Measurements from ENCODE around the gene SORBS1. TPM values are rescaled to one million over a fixed set of nuclear protein-coding genes. Genes with fewer than 3 reads are reported as not detected.

Gene SORBS1
- total and polyA plus RNA-seq, 2 experiments from 2014 or later = 0.65 to 1.2 TPM

GRCh38 chr10:95408983-95409873, 151.9 kb downstream of the SORBS1 start:
- H3K4me1 ChIP-seq (ENCODE audit: insufficient read depth) = no peaks in the 10 kb centered on the region
- no peak overlapping the region for H2AFZ ChIP-seq
- H3K4me3 ChIP-seq = no peak overlapping the region
- peaks cover 6% of the 10 kb centered on the region; the same call in 1 of the 2 replicates for H3F3A ChIP-seq (ENCODE audit: insufficient read depth)
- no peak overlapping the region for H3K9ac ChIP-seq
- H3K9me3 ChIP-seq (ENCODE audit: low read depth) = no peaks in the 10 kb centered on the region
- DNase-seq = peak; percentile 4
- H3K79me2 ChIP-seq (ENCODE audit: insufficient read depth) = no peaks in the 10 kb centered on the region
- no peaks in the 10 kb centered on the region for H4K20me1 ChIP-seq (ENCODE audit: insufficient read depth)
- 10 to 11% methylated on average over 3 of the region's 3 CpGs for WGBS, 2 experiments (ENCODE audit: low coverage in 1 of 2, low lambda C conversion rate in 2 of 2, missing lambda C conversion rate in 2 of 2)
- TF ChIP-seq EZH2 (IDR thresholded peaks at IDR 0.05; ENCODE audit: insufficient read depth, poor library complexity, severe bottlenecking) = no peak
- TF ChIP-seq EZH2phosphoT487 (IDR thresholded peaks at IDR 0.05; ENCODE audit: insufficient read depth, low read depth) = no peak
- no peaks in the 10 kb centered on the region for H3K36me3 ChIP-seq (ENCODE audit: low read depth)
- no peaks in the 10 kb centered on the region for H3K9me2 ChIP-seq (ENCODE audit: insufficient read depth)
- H3K27me3 ChIP-seq (replicated peaks; ENCODE audit: insufficient read depth) = peaks cover 3% of the 10 kb centered on the region
- H3K27ac ChIP-seq = no peak overlapping the region
- in situ Hi-C loops (cut with MboI) = no loop called here
- no peak overlapping the region for H3K4me2 ChIP-seq (ENCODE audit: unreplicated experiment)

GRCh38 chr10:95408148-95408960, 152.8 kb downstream of the SORBS1 start:
- Histone ChIP-seq H3K9ac (no peak overlapping the region), H3K9me3 (ENCODE audit: low read depth) (no peaks in the 10 kb centered on the region), H3F3A (ENCODE audit: insufficient read depth) (peaks cover 6% of the 10 kb centered on the region; the same call in 1 of the 2 replicates), H3K36me3 (ENCODE audit: low read depth) (no peaks in the 10 kb centered on the region), H3K4me3 (no peak overlapping the region), H3K79me2 (ENCODE audit: insufficient read depth) (no peaks in the 10 kb centered on the region), H4K20me1 (ENCODE audit: insufficient read depth) (no peaks in the 10 kb centered on the region), H3K4me2 (ENCODE audit: unreplicated experiment) (no peak overlapping the region), H3K27ac (no peak overlapping the region), H3K27me3 (replicated peaks; ENCODE audit: insufficient read depth) (no peaks in the 10 kb centered on the region; the same call in 1 of the 2 replicates), H3K4me1 (ENCODE audit: insufficient read depth) (no peaks in the 10 kb centered on the region), H3K9me2 (ENCODE audit: insufficient read depth) (no peaks in the 10 kb centered on the region), H2AFZ (no peak overlapping the region)
- peak; percentile 9 for DNase-seq
- in situ Hi-C loops (cut with MboI) = no loop called here
- no peak for TF ChIP-seq EZH2 (IDR thresholded peaks at IDR 0.05; ENCODE audit: insufficient read depth, poor library complexity, severe bottlenecking)
- no peak for TF ChIP-seq EZH2phosphoT487 (IDR thresholded peaks at IDR 0.05; ENCODE audit: insufficient read depth, low read depth)
- 63 to 66% methylated on average over 7 of the region's 7 CpGs for WGBS, 2 experiments (ENCODE audit: low coverage in 1 of 2, low lambda C conversion rate in 2 of 2, missing lambda C conversion rate in 2 of 2)

- Histone ChIP-seq H3K27ac (no peak overlapping the region), H4K20me1 (ENCODE audit: insufficient read depth) (no peaks in the 10 kb centered on the region), H2AFZ (no peak overlapping the region), H3K79me2 (ENCODE audit: insufficient read depth) (no peaks in the 10 kb centered on the region), H3K9me3 (ENCODE audit: low read depth) (no peaks in the 10 kb centered on the region), H3K4me2 (ENCODE audit: unreplicated experiment) (no peak overlapping the region), H3K36me3 (ENCODE audit: low read depth) (no peaks in the 10 kb centered on the region), H3K9me2 (ENCODE audit: insufficient read depth) (no peaks in the 10 kb centered on the region), H3F3A (ENCODE audit: insufficient read depth) (peaks cover 6% of the 10 kb centered on the region; the same call in 1 of the 2 replicates), H3K4me3 (no peak overlapping the region), H3K9ac (no peak overlapping the region), H3K4me1 (ENCODE audit: insufficient read depth) (no peaks in the 10 kb centered on the region), H3K27me3 (replicated peaks; ENCODE audit: insufficient read depth) (no peaks in the 10 kb centered on the region)
- no peak for DNase-seq
- WGBS, 2 experiments (ENCODE audit: low coverage in 1 of 2, low lambda C conversion rate in 2 of 2, missing lambda C conversion rate in 2 of 2) = 80 to 82% methylated on average over 7 of the region's 7 CpGs
- TF ChIP-seq EZH2phosphoT487 (IDR thresholded peaks at IDR 0.05; ENCODE audit: insufficient read depth, low read depth) (no peak), EZH2 (IDR thresholded peaks at IDR 0.05; ENCODE audit: insufficient read depth, poor library complexity, severe bottlenecking) (no peak)
- in situ Hi-C loops (cut with MboI) = no loop called here
These were observed 153.6 kb downstream of the SORBS1 start for GRCh38 chr10:95407546-95407945.

- Histone ChIP-seq H3K27me3 (replicated peaks; ENCODE audit: insufficient read depth) (no peaks in the 10 kb centered on the region), H3K4me1 (ENCODE audit: insufficient read depth) (no peaks in the 10 kb centered on the region), H3K4me2 (ENCODE audit: unreplicated experiment) (no peak overlapping the region), H2AFZ (no peak overlapping the region), H3K36me3 (ENCODE audit: low read depth) (no peaks in the 10 kb centered on the region), H3K9me3 (ENCODE audit: low read depth) (no peaks in the 10 kb centered on the region), H3K4me3 (no peak overlapping the region), H3K9me2 (ENCODE audit: insufficient read depth) (no peaks in the 10 kb centered on the region), H3F3A (ENCODE audit: insufficient read depth) (peaks cover 6% of the 10 kb centered on the region; the same call in 1 of the 2 replicates), H3K79me2 (ENCODE audit: insufficient read depth) (no peaks in the 10 kb centered on the region), H3K27ac (no peak overlapping the region), H4K20me1 (ENCODE audit: insufficient read depth) (no peaks in the 10 kb centered on the region), H3K9ac (no peak overlapping the region)
- TF ChIP-seq EZH2 (IDR thresholded peaks at IDR 0.05; ENCODE audit: insufficient read depth, poor library complexity, severe bottlenecking) (no peak), EZH2phosphoT487 (IDR thresholded peaks at IDR 0.05; ENCODE audit: insufficient read depth, low read depth) (no peak)
- WGBS, 2 experiments (ENCODE audit: low coverage in 1 of 2, low lambda C conversion rate in 2 of 2, missing lambda C conversion rate in 2 of 2) = 80 to 81% methylated on average over 11 of the region's 11 CpGs
- DNase-seq = no peak
- in situ Hi-C loops (cut with MboI) = no loop called here
These were observed 154.4 kb downstream of the SORBS1 start for GRCh38 chr10:95406651-95407280.

Measured in GM23248 (cell line).